Small intestine (tissue), 7 donors: ENCODE results near the gene ROCK2. TPM values are rescaled to one million over a fixed set of nuclear protein-coding genes. Genes with fewer than 3 reads are reported as not detected.

ENCODE experiments used
- DNase-seq, 2 donors: peaks; one replicate each; pipeline versions ENCODE4 v3.0.0 to v3.0.0-alpha.2; 2013
- FAIRE-seq: peaks from 2 replicates; lab custom pipeline; 2012; peaks lifted over from hg19 to GRCh38; lab: Jason Lieb, UNC
- H3K27ac ChIP-seq, 3 donors: one replicate each; pipeline ENCODE4 v1.5.1; 2013; ENCODE audit warnings: low read length in 2 of 3, mild to moderate bottlenecking in 2 of 3, control low read depth in 1 of 3, inconsistent platforms in 1 of 3, low read depth in 1 of 3, moderate library complexity in 1 of 3
- H3K27me3 ChIP-seq, 3 donors: one replicate each; pipeline ENCODE4 v1.6.1; 2013; ENCODE audit warnings: low read length in 3 of 3, inconsistent platforms in 1 of 3; ENCODE audit not compliant: control insufficient read depth in 3 of 3, insufficient read depth in 3 of 3
- H3K36me3 ChIP-seq, 3 donors: one replicate each; pipeline ENCODE4 v1.6.1; 2013; ENCODE audit warnings: low read length in 3 of 3, inconsistent platforms in 1 of 3, low read depth in 1 of 3, mild to moderate bottlenecking in 1 of 3, moderate library complexity in 1 of 3; ENCODE audit not compliant: control insufficient read depth in 3 of 3, insufficient read depth in 2 of 3
- H3K4me1 ChIP-seq, 3 donors: one replicate each; pipeline ENCODE4 v1.6.1; 2013; ENCODE audit warnings: low read length in 2 of 3, inconsistent platforms in 1 of 3, low read depth in 1 of 3, mild to moderate bottlenecking in 1 of 3, moderate library complexity in 1 of 3; ENCODE audit not compliant: control insufficient read depth in 3 of 3, insufficient read depth in 2 of 3
- H3K4me3 ChIP-seq, 3 donors: one replicate each; pipeline ENCODE4 v1.5.1; 2013; ENCODE audit warnings: low read length in 3 of 3, control low read depth in 1 of 3, inconsistent platforms in 1 of 3, low read depth in 1 of 3, mild to moderate bottlenecking in 1 of 3, moderate library complexity in 1 of 3
- H3K9me3 ChIP-seq, 2 donors: one replicate each; pipeline ENCODE4 v1.6.1; 2013; ENCODE audit warnings: low read depth in 1 of 2, low read length in 1 of 2; ENCODE audit not compliant: control insufficient read depth in 2 of 2, insufficient read depth in 1 of 2
- WGBS, 3 donors: extraction: QIAGEN DNeasy Blood & Tissue Kit; methylation state at CpG; one replicate each; pipeline ENCODE4 v1.1.7; 2013; 5-methylcytosine and 5-hydroxymethylcytosine counted together
- polyA plus RNA-seq, 4 donors: library from polyadenylated mRNA; stranded (reverse) in 3 of 4; unstranded in 1 of 4; fragments of 200-250 nt in 3 of 4; fragments of 120-200 nt in 1 of 4; gene quantifications; one replicate each; pipeline versions ENCODE4 v1.2.1 to v1.2.3, GENCODE V29; 2013
- donor health status: healthy with polysubstance abuse.
- donor health status: control.
- donor health status: control.
- donor health status: Bipolar disorder and iron deficiency.
- donor health status: healthy.

Gene ROCK2
- polyA plus RNA-seq, 4 donors, result 12.0 to 53.2 (median 16.0) TPM

DNA sequence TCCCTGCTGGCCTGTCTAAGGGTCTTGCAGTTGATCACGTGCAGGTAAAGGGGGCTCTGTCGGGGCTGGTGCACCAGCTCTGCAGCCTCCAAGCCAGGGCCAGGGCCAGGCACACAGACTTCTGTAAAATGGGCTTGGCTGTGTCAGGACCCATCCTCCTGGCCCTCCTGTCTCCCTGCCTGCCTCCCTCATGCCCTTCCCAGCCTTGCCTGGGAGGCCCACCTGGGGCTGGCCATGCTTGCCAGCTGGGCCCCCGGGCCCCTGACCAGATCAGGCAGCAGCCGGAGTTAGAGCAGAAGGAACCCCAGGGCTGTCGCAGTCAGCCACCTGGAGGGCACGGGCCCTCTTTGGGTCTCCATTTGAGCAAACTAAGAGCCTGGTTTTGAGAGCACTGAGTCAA, 187.1 kb downstream of the ROCK2 start:
- H3K9me3 ChIP-seq, result no peaks in the 10 kb centered on the region
- DNase-seq (no peak), FAIRE-seq (no peak)
- WGBS, 3 donors, result 84 to 94% (median 91%) methylated on average over 6 of the region's 6 CpGs
- H3K27ac ChIP-seq, result no peak overlapping the region
- H3K27me3 ChIP-seq, result peaks cover 0 to 11% (median 0%) of the 10 kb centered on the region in 3 donors
- H3K36me3 ChIP-seq, result peaks cover 0 to 7% (median 0%) of the 10 kb centered on the region in 3 donors
- peaks cover 0 to 11% (median 5%) of the 10 kb centered on the region in 3 donors for H3K4me1 ChIP-seq
- no peak overlapping the region for H3K4me3 ChIP-seq

DNA sequence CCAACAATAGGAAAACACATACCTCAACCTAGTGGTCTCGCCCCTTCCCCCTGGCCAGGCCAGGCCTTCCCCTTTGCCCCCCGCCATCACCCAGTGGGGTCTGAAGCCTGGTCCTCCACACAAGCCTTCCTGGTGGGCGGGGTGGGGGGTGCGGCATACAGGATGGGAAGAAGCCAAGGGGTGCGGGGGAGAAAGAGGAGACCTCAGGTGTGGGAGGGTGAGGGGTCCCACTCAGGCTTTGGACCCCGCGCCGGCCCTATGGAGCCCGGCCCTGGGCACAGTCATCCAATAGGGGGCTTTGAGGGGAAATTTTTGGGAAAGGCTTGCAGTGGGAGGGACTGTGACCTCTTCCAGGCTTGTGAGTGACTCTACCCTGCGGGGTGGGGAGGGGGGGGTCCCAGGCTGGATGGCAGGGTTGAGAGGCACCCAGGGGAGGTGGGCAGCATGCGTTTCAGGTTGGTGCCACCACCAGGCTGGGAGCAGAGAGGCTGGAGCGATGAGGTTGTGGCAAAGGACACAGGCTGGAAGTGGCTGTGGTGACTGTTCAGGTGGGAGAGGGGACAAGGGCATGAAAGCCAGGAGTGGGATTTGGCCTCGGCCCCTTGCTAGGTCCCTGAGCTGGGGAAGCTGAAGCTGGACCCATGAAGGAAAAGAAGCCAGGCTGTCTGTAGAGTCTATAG, 187.9 kb downstream of the ROCK2 start:
- Histone ChIP-seq H3K4me3 (no peak overlapping the region), H3K4me1 (peaks cover 0 to 11% (median 5%) of the 10 kb centered on the region in 3 donors), H3K9me3 (no peaks in the 10 kb centered on the region), H3K36me3 (peaks cover 0 to 2% (median 0%) of the 10 kb centered on the region in 3 donors), H3K27me3 (peaks cover 0 to 11% (median 0%) of the 10 kb centered on the region in 3 donors), H3K27ac (no peak overlapping the region)
- FAIRE-seq (no peak), DNase-seq (no peak)
- 93 to 96% (median 94%) methylated on average over 13 of the region's 13 CpGs for WGBS, 3 donors

DNA sequence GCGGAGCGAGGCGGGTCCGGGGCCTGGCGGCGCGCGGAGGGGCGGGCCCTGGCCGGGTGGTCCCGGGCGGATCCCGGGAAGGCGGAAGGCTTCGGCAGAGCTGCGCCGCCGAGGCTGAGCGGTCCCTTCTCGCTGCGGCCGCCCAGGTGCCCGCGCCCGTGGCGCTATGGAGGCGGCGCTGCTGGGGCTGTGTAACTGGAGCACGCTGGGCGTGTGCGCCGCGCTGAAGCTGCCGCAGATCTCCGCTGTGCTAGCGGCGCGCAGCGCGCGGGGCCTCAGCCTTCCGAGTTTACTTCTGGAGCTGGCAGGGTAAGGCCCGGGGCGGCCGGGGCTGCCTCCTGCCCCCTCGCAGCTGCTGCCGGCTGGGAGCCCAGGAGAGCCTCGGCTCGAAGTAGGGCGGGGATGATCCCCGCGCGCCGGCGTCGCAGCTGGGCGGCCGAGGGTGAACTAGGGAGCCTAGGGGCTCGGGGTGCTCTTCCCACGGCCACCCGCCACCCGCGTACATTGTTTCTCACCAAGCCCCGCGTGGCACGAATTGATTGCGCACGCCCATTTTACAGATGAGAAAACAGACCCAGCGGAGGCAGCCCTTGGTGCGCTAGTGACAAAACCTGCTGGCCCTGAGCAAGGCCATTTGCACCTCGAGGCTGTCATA, 188.9 kb downstream of the ROCK2 start, which contains the start of gene SLC66A3:
SLC66A3 (plus strand) TSS at position 87 of the 655 bp plus-strand sequence; CDS start at position 167, 80 bp downstream.
- Histone ChIP-seq H3K9me3 (no peaks in the 10 kb centered on the region), H3K4me1 (peaks cover 0 to 11% (median 5%) of the 10 kb centered on the region in 3 donors), H3K27me3 (peaks cover 0 to 11% (median 0%) of the 10 kb centered on the region in 3 donors), H3K4me3 (peak within 1 kb of the TSS; percentile 63 to 67 (median 66)), H3K36me3 (no peaks in the 10 kb centered on the region), H3K27ac (peak within 1 kb of the TSS; percentile 88 to 98 (median 96))
- no peak for FAIRE-seq
- peak in 1 of 2 donors; percentile 94 for DNase-seq
- whole genome bisulfite sequencing, 3 donors, result 2 to 4% (median 2%) methylated on average over 33 to 71 of the region's 71 CpGs

DNA sequence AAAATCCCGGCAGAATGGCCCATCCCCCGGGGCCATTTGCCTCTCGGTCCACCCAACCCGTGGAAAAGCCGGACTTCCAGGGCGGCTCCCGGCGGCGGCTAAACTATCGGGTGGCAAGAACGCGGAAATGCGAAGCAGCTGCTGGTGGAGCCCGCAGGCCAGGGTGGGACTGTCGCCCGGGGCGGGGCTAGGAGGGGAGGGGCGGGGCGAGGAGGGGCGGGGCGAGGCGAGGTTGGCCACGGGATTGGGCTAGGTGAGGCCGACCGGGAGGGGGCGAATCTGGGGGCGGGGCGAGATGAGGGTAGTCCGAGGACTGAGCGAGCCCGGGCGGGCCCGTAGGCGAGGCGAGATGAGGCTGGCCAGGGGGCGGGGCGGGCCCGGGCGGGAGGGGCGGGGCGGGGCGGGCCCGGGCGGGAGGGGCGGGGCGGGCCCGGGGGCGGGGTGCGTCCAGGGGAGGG, 189.5 kb downstream of the ROCK2 start:
- Histone ChIP-seq H3K4me1 (peaks cover 0 to 11% (median 5%) of the 10 kb centered on the region in 3 donors), H3K36me3 (no peaks in the 10 kb centered on the region), H3K4me3 (peak overlapping the region in 2 of 3 donors; percentile 66 to 67), H3K27me3 (peaks cover 0 to 11% (median 0%) of the 10 kb centered on the region in 3 donors), H3K9me3 (no peaks in the 10 kb centered on the region), H3K27ac (peak overlapping the region; percentile 79 to 98 (median 96))
- 1% methylated on average over 17 to 48 of the region's 49 CpGs for WGBS, 3 donors
- DNase-seq (peak; percentile 94 to 96), FAIRE-seq (no peak)

DNA sequence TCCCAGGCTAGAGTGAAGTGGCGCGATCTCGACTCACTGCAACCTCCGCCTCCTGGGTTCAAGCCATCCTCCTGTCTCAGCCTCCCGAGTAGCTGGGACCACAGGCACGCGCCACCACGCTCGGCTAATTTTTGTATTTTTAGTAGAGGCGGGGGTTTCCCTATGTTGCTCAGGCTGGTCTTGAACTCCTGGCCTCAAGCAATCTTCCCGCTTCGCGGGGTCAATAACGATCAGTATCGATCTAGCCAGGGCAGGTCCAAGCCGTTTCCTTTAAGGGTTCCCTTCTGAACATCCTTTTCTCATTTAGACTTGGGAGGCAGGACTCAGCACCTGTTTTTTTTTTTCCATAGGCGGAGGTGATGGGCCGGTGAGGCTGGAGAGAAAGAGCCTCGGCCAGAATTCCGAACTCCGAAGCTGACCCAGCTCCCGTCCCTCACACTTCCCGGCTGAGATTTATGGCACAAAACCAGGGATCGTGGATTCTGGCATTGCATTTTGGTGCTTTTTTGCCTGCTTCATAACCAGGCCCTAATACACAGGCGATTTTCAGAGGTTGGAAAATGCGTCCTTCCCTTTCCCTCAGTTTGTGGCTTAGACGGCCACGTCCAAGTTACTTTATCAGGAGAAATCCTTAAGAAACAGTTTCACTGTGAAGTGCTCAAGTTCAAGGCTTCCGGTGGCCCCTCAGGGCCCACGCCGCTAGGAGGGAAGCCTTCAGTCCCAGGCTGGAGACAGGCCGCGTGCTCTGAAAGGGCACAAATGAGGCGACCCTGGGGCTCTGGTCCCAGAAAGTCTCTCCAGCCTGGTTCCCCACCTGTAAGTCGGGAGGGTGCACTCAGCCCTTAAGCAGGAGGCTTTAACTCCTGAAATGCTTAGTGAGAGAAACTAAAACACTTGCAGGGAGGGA, 190.2 kb downstream of the ROCK2 start:
- H3K4me1 ChIP-seq, result peaks cover 0 to 11% (median 5%) of the 10 kb centered on the region in 3 donors
- H3K27me3 ChIP-seq, result peaks cover 0 to 11% (median 0%) of the 10 kb centered on the region in 3 donors
- DNase-seq (no peak), FAIRE-seq (no peak)
- H3K27ac ChIP-seq, result peak overlapping the region; percentile 79 to 98 (median 96)
- peak overlapping the region in 2 of 3 donors; percentile 31 to 67 for H3K4me3 ChIP-seq
- no peaks in the 10 kb centered on the region for H3K9me3 ChIP-seq
- H3K36me3 ChIP-seq, result no peaks in the 10 kb centered on the region
- WGBS, 3 donors, result 50 to 57% (median 52%) methylated on average over 35 of the region's 35 CpGs

DNA sequence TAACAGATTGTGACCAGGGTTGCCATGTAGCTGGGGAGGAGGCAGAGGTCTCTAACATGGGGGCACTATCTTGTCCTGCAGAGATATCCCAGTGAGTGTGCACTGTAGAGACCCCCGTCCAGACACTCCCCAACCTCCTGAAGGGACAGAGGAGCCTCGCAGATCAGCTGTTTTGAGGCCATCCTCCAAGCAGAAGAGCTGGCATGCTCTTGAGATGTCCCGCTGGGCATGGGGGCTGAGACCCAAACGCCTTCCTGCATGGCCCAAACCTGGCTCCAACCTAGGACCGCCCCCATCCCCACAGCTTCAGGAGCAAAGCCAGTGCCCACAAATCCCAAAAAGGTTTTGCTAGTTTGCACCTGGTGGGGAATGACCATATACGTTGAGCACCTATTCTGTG, 191.8 kb downstream of the ROCK2 start:
- no peaks in the 10 kb centered on the region for H3K36me3 ChIP-seq

DNA sequence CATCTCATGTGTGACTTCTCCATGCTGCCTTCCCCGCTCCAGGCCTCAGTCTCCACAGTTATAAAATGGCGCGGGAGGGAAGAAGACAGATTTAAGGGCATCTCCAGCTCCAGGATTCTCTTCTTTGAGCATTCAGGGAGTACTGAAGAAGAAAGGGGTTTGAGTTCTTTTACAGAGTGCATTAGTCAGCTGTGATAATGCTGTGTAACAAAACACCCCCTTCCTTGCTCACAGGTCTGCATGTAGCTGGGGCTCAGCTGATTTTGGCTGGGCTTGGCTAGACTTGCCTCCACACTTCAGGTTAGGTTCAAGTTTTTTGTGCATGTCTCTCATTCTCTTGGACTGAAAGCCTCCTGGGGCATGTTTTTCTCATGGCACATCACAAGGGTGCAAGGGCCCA, 197.2 kb downstream of the ROCK2 start:
- DNase-seq, result no peak
- WGBS, 3 donors, result 30 to 31% (median 31%) methylated on average over 3 of the region's 3 CpGs
- peaks cover 0 to 3% (median 0%) of the 10 kb centered on the region in 3 donors for H3K27me3 ChIP-seq
- H3K9me3 ChIP-seq, result peaks cover 0 to 8% of the 10 kb centered on the region in 2 donors
- no peak overlapping the region for H3K27ac ChIP-seq
- no peak for FAIRE-seq
- no peaks in the 10 kb centered on the region for H3K4me1 ChIP-seq
- no peak overlapping the region for H3K4me3 ChIP-seq
- H3K36me3 ChIP-seq, result no peaks in the 10 kb centered on the region

More for the DNA sequence above, 191.8 kb downstream of the ROCK2 start:
- H3K4me3 ChIP-seq, result no peak overlapping the region
- no peaks in the 10 kb centered on the region for H3K9me3 ChIP-seq
- FAIRE-seq (no peak), DNase-seq (no peak)
- no peak overlapping the region for H3K27ac ChIP-seq
- peaks cover 0 to 11% (median 0%) of the 10 kb centered on the region in 3 donors for H3K27me3 ChIP-seq
- 90 to 93% (median 90%) methylated on average over 6 of the region's 6 CpGs for WGBS, 3 donors
- peaks cover 0 to 11% (median 5%) of the 10 kb centered on the region in 3 donors for H3K4me1 ChIP-seq
